ENCODE results near the gene KLHL29.

The KLHL29 gene

GRCh38 chr2:23601301-23601965 lies 216.5 kb downstream of the KLHL29 start:
- in situ Hi-C loops (cut with HindIII; ENCODE audit: low sequenced_read_pairs) = no loop called here

- in situ Hi-C loops (cut with HindIII; ENCODE audit: low sequenced_read_pairs) = no loop called here
Observed at GRCh38 chr2:23602116-23602515, 217.1 kb downstream of the KLHL29 start.

- in situ Hi-C loops (cut with HindIII; ENCODE audit: low sequenced_read_pairs) = no loop called here
Observed at GRCh38 chr2:23603156-23603555, 218.2 kb downstream of the KLHL29 start.

- in situ Hi-C loops (cut with HindIII; ENCODE audit: low sequenced_read_pairs) = no loop called here
Observed at GRCh38 chr2:23603581-23603980, 218.6 kb downstream of the KLHL29 start.

- in situ Hi-C loops (cut with HindIII; ENCODE audit: low sequenced_read_pairs) = no loop called here
Observed at GRCh38 chr2:23604731-23605130, 219.8 kb downstream of the KLHL29 start.

- in situ Hi-C loops (cut with HindIII; ENCODE audit: low sequenced_read_pairs) = no loop called here
Observed at GRCh38 chr2:23605236-23605635, 220.3 kb downstream of the KLHL29 start.

GRCh38 chr2:23606196-23606595 lies 221.2 kb downstream of the KLHL29 start:
- in situ Hi-C loops (cut with HindIII; ENCODE audit: low sequenced_read_pairs) = no loop called here

GRCh38 chr2:23606968-23607367 lies 222.0 kb downstream of the KLHL29 start:
- in situ Hi-C loops (cut with HindIII; ENCODE audit: low sequenced_read_pairs) = no loop called here

- in situ Hi-C loops (cut with HindIII; ENCODE audit: low sequenced_read_pairs) = no loop called here
Observed at GRCh38 chr2:23607925-23608324, 222.9 kb downstream of the KLHL29 start.

GRCh38 chr2:23609254-23609653 lies 224.3 kb downstream of the KLHL29 start:
- in situ Hi-C loops (cut with HindIII; ENCODE audit: low sequenced_read_pairs) = no loop called here

GRCh38 chr2:23611839-23612238 lies 226.9 kb downstream of the KLHL29 start:
- in situ Hi-C loops (cut with HindIII; ENCODE audit: low sequenced_read_pairs) = no loop called here

- in situ Hi-C loops (cut with HindIII; ENCODE audit: low sequenced_read_pairs) = no loop called here
Observed at GRCh38 chr2:23614701-23615100, 229.7 kb downstream of the KLHL29 start.

- in situ Hi-C loops (cut with HindIII; ENCODE audit: low sequenced_read_pairs) = no loop called here
Observed at GRCh38 chr2:23615216-23616020, 230.4 kb downstream of the KLHL29 start.

- in situ Hi-C loops (cut with HindIII; ENCODE audit: low sequenced_read_pairs) = no loop called here
Observed at GRCh38 chr2:23616630-23617029, 231.7 kb downstream of the KLHL29 start.

GRCh38 chr2:23617167-23617810 lies 232.3 kb downstream of the KLHL29 start:
- in situ Hi-C loops (cut with HindIII; ENCODE audit: low sequenced_read_pairs) = no loop called here

- in situ Hi-C loops (cut with HindIII; ENCODE audit: low sequenced_read_pairs) = no loop called here
Observed at GRCh38 chr2:23617811-23618215, 232.8 kb downstream of the KLHL29 start.

GRCh38 chr2:23618265-23618664 lies 233.3 kb downstream of the KLHL29 start:
- in situ Hi-C loops (cut with HindIII; ENCODE audit: low sequenced_read_pairs) = no loop called here

GRCh38 chr2:23618794-23619530 lies 234.0 kb downstream of the KLHL29 start:
- in situ Hi-C loops (cut with HindIII; ENCODE audit: low sequenced_read_pairs) = no loop called here

GRCh38 chr2:23619941-23620340 lies 235.0 kb downstream of the KLHL29 start:
- in situ Hi-C loops (cut with HindIII; ENCODE audit: low sequenced_read_pairs) = no loop called here

GRCh38 chr2:23620841-23621341 lies 235.9 kb downstream of the KLHL29 start:
- in situ Hi-C loops (cut with HindIII; ENCODE audit: low sequenced_read_pairs) = no loop called here

- in situ Hi-C loops (cut with HindIII; ENCODE audit: low sequenced_read_pairs) = no loop called here
Observed at GRCh38 chr2:23621616-23622015, 236.6 kb downstream of the KLHL29 start.
